ENCODE data around the gene TBKBP1. TPM values are rescaled to one million over a fixed set of nuclear protein-coding genes. Genes with fewer than 3 reads are reported as not detected.

The TBKBP1 gene
- total RNA-seq, 1 donor from 2014 or later: 7.8 TPM

GRCh38 chr17:47719411-47720152, 25.6 kb downstream of the TBKBP1 start:
- no peak overlapping the region for H3K27ac ChIP-seq (ENCODE audit: low read depth, low read length)
- H3K9ac ChIP-seq (ENCODE audit: low read depth in 1 of 3, low read length in 3 of 3): no peak overlapping the region
- no peaks in the 10 kb centered on the region for H3K36me3 ChIP-seq (ENCODE audit: control insufficient read depth in 3 of 3, insufficient read depth in 3 of 3, low read length in 3 of 3)
- no peak overlapping the region for H3K4me3 ChIP-seq (ENCODE audit: low read length in 3 of 3)
- peaks cover 0 to 5% (median 3%) of the 10 kb centered on the region in 3 donors for H3K4me1 ChIP-seq (ENCODE audit: control insufficient read depth in 3 of 3, insufficient read depth in 3 of 3, low read length in 3 of 3)
- H3K9me3 ChIP-seq (ENCODE audit: control insufficient read depth in 3 of 3, low read length in 3 of 3): no peaks in the 10 kb centered on the region
- peaks cover 58 to 85% (median 64%) of the 10 kb centered on the region in 3 donors for H3K27me3 ChIP-seq (ENCODE audit: control insufficient read depth in 3 of 3, insufficient read depth in 3 of 3, low read length in 3 of 3)

- Histone ChIP-seq H3K4me1 (ENCODE audit: control insufficient read depth in 3 of 3, insufficient read depth in 3 of 3, low read length in 3 of 3) (peaks cover 0 to 5% (median 3%) of the 10 kb centered on the region in 3 donors), H3K27me3 (ENCODE audit: control insufficient read depth in 3 of 3, insufficient read depth in 3 of 3, low read length in 3 of 3) (peaks cover 59 to 86% (median 63%) of the 10 kb centered on the region in 3 donors)
These were observed 26.2 kb downstream of the TBKBP1 start for GRCh38 chr17:47720196-47720595.

DNA sequence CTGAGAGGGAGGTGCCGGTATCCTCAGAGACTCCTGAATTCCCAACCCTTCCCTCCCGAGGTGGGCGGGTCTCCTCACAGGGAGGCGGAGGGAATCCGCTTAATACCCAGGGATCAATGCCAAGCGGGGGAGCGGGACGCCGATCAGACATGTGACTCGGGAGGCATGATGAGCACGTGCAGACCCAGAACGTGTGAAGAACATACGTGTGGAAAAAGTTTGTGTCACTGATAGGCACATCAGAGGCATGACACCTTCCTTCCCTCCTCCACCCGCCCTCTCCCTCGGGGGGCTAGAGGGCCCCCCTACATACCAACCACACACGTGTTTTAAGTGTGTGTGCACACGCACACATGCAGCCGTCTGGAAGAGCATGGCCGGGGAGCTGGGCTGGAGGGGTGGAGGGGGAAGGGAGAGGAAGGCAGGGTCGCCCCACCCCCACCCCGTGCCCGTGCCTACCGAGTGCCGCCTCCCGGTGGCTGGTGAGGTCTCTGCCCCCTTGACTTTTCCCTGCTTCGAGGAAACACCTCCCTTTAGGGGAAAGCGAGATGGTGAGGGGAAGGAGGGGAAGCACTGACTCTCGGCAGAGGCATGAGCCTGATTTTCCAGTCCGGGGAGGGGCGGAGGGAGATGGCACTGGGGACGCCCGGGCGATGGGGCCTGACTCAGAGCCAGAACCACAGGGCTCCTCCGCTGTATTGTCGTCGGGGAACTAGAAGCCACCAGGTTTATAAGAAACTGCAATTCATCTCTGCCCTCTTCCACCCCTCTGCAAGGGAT, 27.0 kb downstream of the TBKBP1 start:
- peaks cover 65 to 90% (median 66%) of the 10 kb centered on the region in 3 donors for H3K27me3 ChIP-seq (ENCODE audit: control insufficient read depth in 3 of 3, insufficient read depth in 3 of 3, low read length in 3 of 3)
- no peak overlapping the region for H3K27ac ChIP-seq (ENCODE audit: low read depth, low read length)
- H3K9me3 ChIP-seq (ENCODE audit: control insufficient read depth in 3 of 3, low read length in 3 of 3): no peaks in the 10 kb centered on the region
- no peak overlapping the region for H3K9ac ChIP-seq (ENCODE audit: low read depth in 1 of 3, low read length in 3 of 3)
- no peak overlapping the region for H3K4me3 ChIP-seq (ENCODE audit: low read length in 3 of 3)
- peaks cover 0 to 5% (median 3%) of the 10 kb centered on the region in 3 donors for H3K4me1 ChIP-seq (ENCODE audit: control insufficient read depth in 3 of 3, insufficient read depth in 3 of 3, low read length in 3 of 3)
- H3K36me3 ChIP-seq (ENCODE audit: control insufficient read depth in 3 of 3, insufficient read depth in 3 of 3, low read length in 3 of 3): no peaks in the 10 kb centered on the region

More at GRCh38 chr17:47720196-47720595, 26.2 kb downstream of the TBKBP1 start:
- H3K4me3 ChIP-seq (ENCODE audit: low read length in 3 of 3): no peak overlapping the region
- H3K36me3 ChIP-seq (ENCODE audit: control insufficient read depth in 3 of 3, insufficient read depth in 3 of 3, low read length in 3 of 3): no peaks in the 10 kb centered on the region
- H3K9me3 ChIP-seq (ENCODE audit: control insufficient read depth in 3 of 3, low read length in 3 of 3): no peaks in the 10 kb centered on the region
- no peak overlapping the region for H3K27ac ChIP-seq (ENCODE audit: low read depth, low read length)
- H3K9ac ChIP-seq (ENCODE audit: low read depth in 1 of 3, low read length in 3 of 3): no peak overlapping the region

GRCh38 chr17:47721725-47722124, 27.8 kb downstream of the TBKBP1 start:
- no peak overlapping the region for H3K4me3 ChIP-seq (ENCODE audit: low read length in 3 of 3)
- no peak overlapping the region for H3K27ac ChIP-seq (ENCODE audit: low read depth, low read length)
- peaks cover 69 to 95% (median 70%) of the 10 kb centered on the region in 3 donors for H3K27me3 ChIP-seq (ENCODE audit: control insufficient read depth in 3 of 3, insufficient read depth in 3 of 3, low read length in 3 of 3)
- no peaks in the 10 kb centered on the region for H3K9me3 ChIP-seq (ENCODE audit: control insufficient read depth in 3 of 3, low read length in 3 of 3)
- no peak overlapping the region for H3K9ac ChIP-seq (ENCODE audit: low read depth in 1 of 3, low read length in 3 of 3)
- no peaks in the 10 kb centered on the region for H3K36me3 ChIP-seq (ENCODE audit: control insufficient read depth in 3 of 3, insufficient read depth in 3 of 3, low read length in 3 of 3)
- peaks cover 0 to 5% (median 3%) of the 10 kb centered on the region in 3 donors for H3K4me1 ChIP-seq (ENCODE audit: control insufficient read depth in 3 of 3, insufficient read depth in 3 of 3, low read length in 3 of 3)

DNA sequence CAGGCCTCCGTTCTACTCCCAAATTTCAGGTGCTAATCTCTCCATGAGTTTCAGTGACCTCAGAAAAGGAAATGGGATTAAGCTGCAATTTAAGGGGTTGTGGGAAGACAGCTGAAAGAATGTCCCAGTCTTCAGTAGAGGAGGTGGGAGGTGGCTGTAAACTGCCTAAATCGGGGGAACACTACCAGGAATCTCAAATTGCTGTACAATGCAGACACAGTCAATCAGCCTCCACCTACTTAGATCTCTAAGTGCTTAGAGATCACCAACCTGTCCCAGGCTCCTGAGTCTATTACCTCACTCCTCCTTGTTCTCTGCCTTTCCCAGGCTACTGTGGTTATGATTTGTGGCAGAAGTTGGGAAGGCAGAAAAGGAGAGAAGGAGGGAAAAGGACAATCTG, 30.7 kb downstream of the TBKBP1 start:
- H3K27me3 ChIP-seq (ENCODE audit: control insufficient read depth in 3 of 3, insufficient read depth in 3 of 3, low read length in 3 of 3): peaks cover 46 to 90% (median 70%) of the 10 kb centered on the region in 3 donors
- H3K9me3 ChIP-seq (ENCODE audit: control insufficient read depth in 3 of 3, low read length in 3 of 3): no peaks in the 10 kb centered on the region
- H3K4me1 ChIP-seq (ENCODE audit: control insufficient read depth in 3 of 3, insufficient read depth in 3 of 3, low read length in 3 of 3): peaks cover 0 to 5% (median 3%) of the 10 kb centered on the region in 3 donors
- no peak overlapping the region for H3K27ac ChIP-seq (ENCODE audit: low read depth, low read length)
- no peaks in the 10 kb centered on the region for H3K36me3 ChIP-seq (ENCODE audit: control insufficient read depth in 3 of 3, insufficient read depth in 3 of 3, low read length in 3 of 3)
- H3K4me3 ChIP-seq (ENCODE audit: low read length in 3 of 3): no peak overlapping the region
- no peak overlapping the region for H3K9ac ChIP-seq (ENCODE audit: low read depth in 1 of 3, low read length in 3 of 3)

DNA sequence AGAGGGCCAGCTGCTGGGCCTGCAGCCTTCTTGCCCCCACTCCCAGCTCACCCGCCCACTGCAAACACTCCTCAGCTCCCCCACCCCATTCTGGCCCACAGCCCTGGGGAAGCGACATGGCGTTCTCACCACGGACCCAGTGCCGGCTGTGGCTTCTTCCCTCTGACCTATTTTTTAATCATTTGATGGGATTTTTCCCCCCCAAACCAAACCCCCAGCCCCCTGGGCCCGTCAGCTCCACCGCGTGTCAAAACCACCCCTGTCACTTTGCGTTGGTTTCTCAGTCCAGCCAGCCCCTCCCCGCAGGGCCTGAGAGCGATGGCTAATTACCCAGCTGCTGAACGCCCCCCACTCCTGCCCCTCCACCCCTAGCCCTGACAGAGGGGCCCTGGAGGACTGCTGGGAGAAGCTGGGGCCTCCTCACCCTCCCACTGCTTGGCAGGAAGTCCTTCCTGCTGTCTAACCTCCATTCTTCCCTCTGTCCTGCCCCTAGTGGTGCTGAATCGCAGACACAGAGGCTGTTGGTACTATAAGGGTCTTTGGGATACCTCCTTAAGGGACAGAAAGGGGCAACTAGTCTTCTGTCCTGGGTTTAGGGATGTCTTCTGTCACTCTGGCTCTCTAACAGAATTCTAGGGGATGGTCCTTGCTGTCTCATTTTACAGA, 31.6 kb downstream of the TBKBP1 start:
- Histone ChIP-seq H3K9ac (ENCODE audit: low read depth in 1 of 3, low read length in 3 of 3) (no peak overlapping the region), H3K27ac (ENCODE audit: low read depth, low read length) (no peak overlapping the region), H3K36me3 (ENCODE audit: control insufficient read depth in 3 of 3, insufficient read depth in 3 of 3, low read length in 3 of 3) (no peaks in the 10 kb centered on the region), H3K27me3 (ENCODE audit: control insufficient read depth in 3 of 3, insufficient read depth in 3 of 3, low read length in 3 of 3) (peaks cover 42 to 86% (median 61%) of the 10 kb centered on the region in 3 donors), H3K9me3 (ENCODE audit: control insufficient read depth in 3 of 3, low read length in 3 of 3) (no peaks in the 10 kb centered on the region), H3K4me3 (ENCODE audit: low read length in 3 of 3) (no peak overlapping the region), H3K4me1 (ENCODE audit: control insufficient read depth in 3 of 3, insufficient read depth in 3 of 3, low read length in 3 of 3) (peaks cover 0 to 5% (median 3%) of the 10 kb centered on the region in 3 donors)

- no peaks in the 10 kb centered on the region for H3K4me1 ChIP-seq (ENCODE audit: control insufficient read depth in 3 of 3, insufficient read depth in 3 of 3, low read length in 3 of 3)
- H3K27ac ChIP-seq (ENCODE audit: low read depth, low read length): no peak overlapping the region
- peaks cover 38 to 84% (median 57%) of the 10 kb centered on the region in 3 donors for H3K27me3 ChIP-seq (ENCODE audit: control insufficient read depth in 3 of 3, insufficient read depth in 3 of 3, low read length in 3 of 3)
- no peak overlapping the region for H3K9ac ChIP-seq (ENCODE audit: low read depth in 1 of 3, low read length in 3 of 3)
- H3K9me3 ChIP-seq (ENCODE audit: control insufficient read depth in 3 of 3, low read length in 3 of 3): no peaks in the 10 kb centered on the region
- H3K36me3 ChIP-seq (ENCODE audit: control insufficient read depth in 3 of 3, insufficient read depth in 3 of 3, low read length in 3 of 3): no peaks in the 10 kb centered on the region
- H3K4me3 ChIP-seq (ENCODE audit: low read length in 3 of 3): no peak overlapping the region
These were observed 33.1 kb downstream of the TBKBP1 start for GRCh38 chr17:47726796-47727703.

GRCh38 chr17:47727704-47728036, 33.7 kb downstream of the TBKBP1 start:
- no peak overlapping the region for H3K27ac ChIP-seq (ENCODE audit: low read depth, low read length)
- no peak overlapping the region for H3K4me3 ChIP-seq (ENCODE audit: low read length in 3 of 3)
- peaks cover 38 to 84% (median 57%) of the 10 kb centered on the region in 3 donors for H3K27me3 ChIP-seq (ENCODE audit: control insufficient read depth in 3 of 3, insufficient read depth in 3 of 3, low read length in 3 of 3)
- H3K4me1 ChIP-seq (ENCODE audit: control insufficient read depth in 3 of 3, insufficient read depth in 3 of 3, low read length in 3 of 3): peaks cover 0 to under 1% (median 0%) of the 10 kb centered on the region in 3 donors
- H3K9ac ChIP-seq (ENCODE audit: low read depth in 1 of 3, low read length in 3 of 3): no peak overlapping the region
- no peaks in the 10 kb centered on the region for H3K36me3 ChIP-seq (ENCODE audit: control insufficient read depth in 3 of 3, insufficient read depth in 3 of 3, low read length in 3 of 3)
- H3K9me3 ChIP-seq (ENCODE audit: control insufficient read depth in 3 of 3, low read length in 3 of 3): no peaks in the 10 kb centered on the region

DNA sequence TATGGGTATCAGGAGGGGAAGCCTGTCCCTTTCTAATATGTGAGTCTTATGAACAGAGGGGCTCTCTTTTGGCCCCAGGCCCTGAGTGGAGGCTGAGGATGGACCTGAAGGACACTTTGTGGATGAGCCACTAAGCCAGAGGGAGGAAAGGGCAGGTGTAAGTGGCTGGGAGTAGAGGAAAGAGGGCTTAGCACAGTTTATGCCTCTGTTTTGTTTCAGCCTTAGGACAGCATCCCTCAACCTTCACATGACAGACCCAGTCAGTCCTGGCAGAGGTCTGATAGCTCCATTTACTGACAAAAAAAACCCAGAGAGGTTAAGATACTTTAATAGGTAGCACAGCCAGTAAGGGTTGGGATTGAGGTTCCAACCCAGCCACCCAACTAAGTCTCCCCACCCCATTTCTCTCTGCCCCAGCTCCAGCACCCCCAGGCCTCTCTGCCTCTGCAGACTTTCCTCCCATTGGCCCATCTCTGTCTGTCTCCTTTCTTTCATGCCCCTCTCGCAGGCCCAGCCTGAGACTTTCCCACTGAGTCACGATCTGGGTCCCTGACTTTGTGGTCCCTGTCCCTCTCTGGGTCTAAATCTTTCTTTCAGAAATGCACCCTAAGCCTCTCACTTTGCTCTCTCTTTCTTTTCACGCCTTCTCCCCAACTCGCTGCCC, 34.4 kb downstream of the TBKBP1 start:
- peaks cover 42 to 82% (median 63%) of the 10 kb centered on the region in 3 donors for H3K27me3 ChIP-seq (ENCODE audit: control insufficient read depth in 3 of 3, insufficient read depth in 3 of 3, low read length in 3 of 3)
- H3K9ac ChIP-seq (ENCODE audit: low read depth in 1 of 3, low read length in 3 of 3): no peak overlapping the region
- no peak overlapping the region for H3K27ac ChIP-seq (ENCODE audit: low read depth, low read length)
- H3K9me3 ChIP-seq (ENCODE audit: control insufficient read depth in 3 of 3, low read length in 3 of 3): no peaks in the 10 kb centered on the region
- H3K4me3 ChIP-seq (ENCODE audit: low read length in 3 of 3): no peak overlapping the region
- no peaks in the 10 kb centered on the region for H3K36me3 ChIP-seq (ENCODE audit: control insufficient read depth in 3 of 3, insufficient read depth in 3 of 3, low read length in 3 of 3)
- H3K4me1 ChIP-seq (ENCODE audit: control insufficient read depth in 3 of 3, insufficient read depth in 3 of 3, low read length in 3 of 3): peaks cover 0 to 4% (median 0%) of the 10 kb centered on the region in 3 donors
